Esophagus squamous epithelium (tissue), 5 donors: ENCODE measurements around the gene HSPA12A. TPM values are rescaled to one million over a fixed set of nuclear protein-coding genes. Genes with fewer than 3 reads are reported as not detected.

Experiments used
- DNase-seq: peaks from one replicate; lab custom pipeline; 2025; lab: John Stamatoyannopoulos, UW
- H3K27ac ChIP-seq, 4 donors: fragments of 200-600 bp; sonication (generic); one replicate each; pipeline ENCODE4 v1.5.1; 2016 to 2019; ENCODE audit warnings: mild to moderate bottlenecking in 1 of 4
- H3K27me3 ChIP-seq, 4 donors: fragments of 200-600 bp; sonication (generic); 1 replicate in 3 of 4; 2 replicates in 1 of 4; pipeline versions ENCODE4 v1.5.1 to v1.6.0; 2017 to 2021; ENCODE audit warnings: antibody characterized with exemption in 1 of 4
- H3K36me3 ChIP-seq, 3 donors: fragments of 200-600 bp; sonication (generic); one replicate each; pipeline ENCODE4 v1.5.1; 2016 to 2019
- H3K4me1 ChIP-seq, 3 donors: fragments of 200-600 bp; sonication (generic); one replicate each; pipeline ENCODE4 v1.5.1; 2017 to 2019
- H3K4me3 ChIP-seq, 4 donors: fragments of 200-600 bp; sonication (generic); 1 replicate in 3 of 4; 2 replicates in 1 of 4; pipeline ENCODE4 v1.5.1; 2016 to 2019; ENCODE audit warnings: mild to moderate bottlenecking in 2 of 4, moderate library complexity in 1 of 4
- H3K9me3 ChIP-seq, 3 donors: fragments of 200-600 bp; sonication (generic); one replicate each; pipeline ENCODE4 v1.5.1; 2016 to 2019
- CTCF ChIP-seq, 6 experiments: fragments of 450-650 bp in 4 of 6; fragments of 200-600 bp in 2 of 6; sonication (generic) in 2 of 6; IDR thresholded peaks; one replicate each; pipeline ENCODE4 v1.5.1; 2016 to 2019; ENCODE audit warnings: antibody characterized with exemption in 6 of 6, mild to moderate bottlenecking in 4 of 6, moderate library complexity in 4 of 6
- POLR2A ChIP-seq, 4 donors: fragments of 450-650 bp; IDR thresholded peaks; one replicate each; pipeline ENCODE4 v1.6.1; 2017; ENCODE audit warnings: antibody characterized with exemption in 4 of 4, mild to moderate bottlenecking in 4 of 4, moderate library complexity in 3 of 4
- WGBS, 2 donors: methylation state at CpG; one replicate each; pipeline ENCODE4 v1.1.5; 2018; 5-methylcytosine and 5-hydroxymethylcytosine counted together
- intact Hi-C: fragments of 100-400 bp; cut with DNase I; formaldehyde crosslinking; loops from one replicate; pipeline ENCODE4 v1.15.0; 2022
- total RNA-seq, 4 donors: library from RNA; depleted of rRNA; stranded (reverse); fragments of >200 nt; gene quantifications; one replicate each; pipeline ENCODE4 v1.1.0, GENCODE V29; 2016
- donor health status: DM: yes; HTN: yes; CAD: no.

HSPA12A gene
- total RNA-seq, 4 donors from 2014 or later: 1.9 to 5.9 (median 2.3) TPM

DNA sequence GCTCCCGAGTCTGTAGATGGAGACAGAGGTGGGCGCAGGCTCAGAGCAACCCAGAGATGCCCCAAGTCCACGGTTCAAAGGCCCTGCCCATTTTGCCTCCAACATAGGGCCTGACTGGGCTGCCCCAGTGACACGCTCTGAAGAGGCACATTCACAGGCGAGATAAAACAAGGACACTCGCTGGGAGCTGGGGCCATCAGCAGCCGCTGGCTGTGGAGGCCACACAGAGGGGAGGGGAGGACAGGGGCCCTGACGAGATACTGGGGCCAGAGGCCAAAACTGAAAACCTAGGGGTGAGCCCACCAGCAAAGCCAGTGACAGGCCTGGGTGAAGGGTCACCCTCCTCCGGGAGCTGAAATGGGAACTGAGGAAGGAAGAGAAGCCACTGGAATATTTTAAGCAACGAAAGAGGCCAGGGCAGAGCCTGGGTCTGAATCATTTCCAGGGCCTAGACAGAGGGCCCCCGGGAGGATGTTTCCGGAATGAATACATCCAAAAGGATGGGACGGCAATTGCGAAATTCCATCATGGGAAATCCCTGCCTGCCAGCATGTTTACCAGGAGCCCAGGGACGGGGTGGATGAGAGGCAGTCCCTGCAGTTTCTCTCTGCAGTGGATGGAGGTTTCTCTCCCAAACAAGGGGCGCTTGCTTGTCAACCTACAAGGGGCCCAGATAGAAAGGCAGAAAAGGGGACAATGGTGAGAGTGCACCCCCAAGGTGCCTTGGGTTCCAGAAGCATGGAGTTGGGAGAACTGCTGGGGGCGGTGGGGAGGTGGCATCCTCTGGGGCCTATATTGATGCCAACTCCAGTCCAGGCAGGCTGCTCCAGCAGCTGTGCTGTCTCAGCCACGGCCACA is 29.0 kb upstream of the HSPA12A start:
- Histone ChIP-seq H3K9me3 (no peaks in the 10 kb centered on the region), H3K36me3 (no peaks in the 10 kb centered on the region), H3K4me1 (peaks cover 0 to 40% (median 17%) of the 10 kb centered on the region in 3 donors), H3K4me3 (no peak overlapping the region), H3K27me3 (peaks cover 0 to 10% (median 0%) of the 10 kb centered on the region in 4 donors), H3K27ac (peak overlapping the region; percentile 19 to 74 (median 38))
- WGBS, 2 donors: 40 to 43% methylated on average over 10 to 13 of the region's 18 CpGs
- TF ChIP-seq CTCF (IDR thresholded peaks at IDR 0.05) (no peak), POLR2A (IDR thresholded peaks at IDR 0.05) (no peak)
- peak; percentile 7 for DNase-seq
- intact Hi-C loops: no loop called here

DNA sequence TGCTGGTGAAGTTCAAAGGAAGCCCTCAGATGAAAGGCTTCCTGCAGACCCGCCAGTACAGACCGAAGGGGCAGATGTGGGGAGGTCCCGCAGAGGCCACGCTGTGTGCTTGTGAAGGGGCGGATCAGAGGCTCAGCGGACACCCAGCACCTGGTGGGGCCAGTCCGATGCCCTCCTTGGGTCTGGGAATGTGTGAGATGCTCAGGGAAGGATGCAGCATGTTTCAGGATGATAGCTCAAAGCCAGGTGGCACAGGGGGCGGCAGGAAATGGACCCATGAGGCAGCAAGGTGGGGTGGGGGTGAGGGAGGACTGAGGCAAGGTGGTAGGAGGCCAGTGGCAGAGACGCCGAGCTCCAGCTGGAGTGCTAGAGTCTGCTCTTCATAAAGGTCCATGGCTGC is 27.9 kb upstream of the HSPA12A start:
- Histone ChIP-seq H3K27ac (peak overlapping the region in 1 of 4 donors; percentile 74), H3K9me3 (no peaks in the 10 kb centered on the region), H3K36me3 (no peaks in the 10 kb centered on the region), H3K4me1 (peaks cover 0 to 40% (median 17%) of the 10 kb centered on the region in 3 donors), H3K4me3 (no peak overlapping the region), H3K27me3 (peaks cover 0 to 14% (median 0%) of the 10 kb centered on the region in 4 donors)
- no peak for TF ChIP-seq POLR2A (IDR thresholded peaks at IDR 0.05)
- no peak for TF ChIP-seq CTCF (IDR thresholded peaks at IDR 0.05)
- intact Hi-C loops: no loop called here
- DNase-seq: no peak
- 79 to 81% methylated on average over 9 to 10 of the region's 10 CpGs for WGBS, 2 donors

DNA sequence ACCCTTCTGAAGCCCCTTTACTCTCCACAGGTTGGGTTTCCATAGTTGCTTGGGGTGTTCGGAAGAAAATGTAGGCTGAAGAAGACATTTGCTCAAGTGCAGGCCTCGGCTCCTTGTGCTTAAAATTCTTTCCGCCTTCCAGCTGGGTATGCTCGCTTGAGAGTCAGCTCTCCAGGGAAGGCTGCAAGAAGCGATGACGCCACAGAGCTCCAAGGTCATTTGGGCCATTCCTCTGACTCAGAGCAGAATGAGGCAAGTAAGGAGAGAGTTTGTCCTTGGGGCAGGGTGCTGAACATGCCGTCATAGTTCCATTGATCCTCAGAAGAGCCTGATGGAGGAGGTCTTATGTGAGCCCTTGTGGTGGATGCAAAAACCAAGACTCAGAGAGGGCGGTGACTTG is 27.4 kb upstream of the HSPA12A start:
- Histone ChIP-seq H3K4me1 (peaks cover 0 to 36% (median 17%) of the 10 kb centered on the region in 3 donors), H3K9me3 (peaks cover 0 to 3% (median 0%) of the 10 kb centered on the region in 3 donors), H3K27ac (no peak overlapping the region), H3K4me3 (no peak overlapping the region), H3K27me3 (peaks cover 0 to 19% (median 0%) of the 10 kb centered on the region in 4 donors), H3K36me3 (no peaks in the 10 kb centered on the region)
- DNase-seq: no peak
- TF ChIP-seq CTCF (IDR thresholded peaks at IDR 0.05) (no peak), POLR2A (IDR thresholded peaks at IDR 0.05) (no peak)
- intact Hi-C loops: no loop called here
- 83 to 92% methylated on average over 6 of the region's 8 CpGs for WGBS, 2 donors

GRCh38 chr10:116769368-116769767 is 27.0 kb upstream of the HSPA12A start:
- no peak for DNase-seq
- TF ChIP-seq CTCF (IDR thresholded peaks at IDR 0.05) (no peak), POLR2A (IDR thresholded peaks at IDR 0.05) (no peak)
- Histone ChIP-seq H3K4me1 (peaks cover 0 to 32% (median 17%) of the 10 kb centered on the region in 3 donors), H3K27me3 (peaks cover 0 to 19% (median 0%) of the 10 kb centered on the region in 4 donors), H3K36me3 (no peaks in the 10 kb centered on the region), H3K9me3 (peaks cover 0 to 6% (median 0%) of the 10 kb centered on the region in 3 donors), H3K27ac (no peak overlapping the region), H3K4me3 (no peak overlapping the region)
- WGBS, 2 donors: 85 to 87% methylated on average over 2 to 7 of the region's 7 CpGs
- intact Hi-C loops: no loop called here

DNA sequence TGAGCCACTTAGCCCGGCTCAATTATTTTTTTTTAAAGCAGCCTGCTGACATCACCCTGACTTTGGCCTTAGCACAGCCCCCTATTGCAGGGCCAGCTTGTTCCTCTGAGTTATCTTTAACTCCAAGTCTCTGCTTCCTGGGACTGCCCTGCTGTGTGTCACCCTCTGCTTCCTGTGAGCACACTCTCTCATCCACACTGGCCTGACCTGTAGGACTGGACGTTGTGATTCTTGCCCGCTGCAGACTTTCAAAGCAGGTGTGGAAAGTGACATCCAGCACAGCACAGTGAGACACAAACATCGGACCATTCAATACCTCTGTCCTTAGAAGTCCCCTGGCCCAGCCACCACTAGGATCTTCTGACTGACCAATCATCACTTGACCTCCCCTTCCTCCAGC is 26.4 kb upstream of the HSPA12A start:
- no peak for DNase-seq
- no peaks in the 10 kb centered on the region for H3K36me3 ChIP-seq
- H3K4me1 ChIP-seq: peaks cover 0 to 32% (median 17%) of the 10 kb centered on the region in 3 donors
- 73 to 85% methylated on average over 4 of the region's 4 CpGs for WGBS, 2 donors
- intact Hi-C loops: no loop called here
- TF ChIP-seq CTCF (IDR thresholded peaks at IDR 0.05) (no peak), POLR2A (IDR thresholded peaks at IDR 0.05) (no peak)
- H3K9me3 ChIP-seq: peaks cover 0 to 6% (median 0%) of the 10 kb centered on the region in 3 donors
- H3K27ac ChIP-seq: no peak overlapping the region
- H3K27me3 ChIP-seq: peaks cover 0 to 19% (median 0%) of the 10 kb centered on the region in 4 donors
- no peak overlapping the region for H3K4me3 ChIP-seq
